H9 (cell line): ENCODE measurements around the gene CCM2. TPM values are rescaled to one million over a fixed set of nuclear protein-coding genes. Genes with fewer than 3 reads are reported as not detected.

Source experiments
- DNase-seq: peaks from one replicate; pipeline ENCODE4 v3.0.0-alpha.2; 2017
- H2AFZ ChIP-seq: one replicate; pipeline ENCODE4 v1.6.1; 2013; ENCODE audit warnings: mild to moderate bottlenecking, low read length, control low read depth, moderate library complexity
- H2AK5ac ChIP-seq: 2 replicates; pipeline ENCODE4 v1.6.1; 2013; ENCODE audit warnings: low read length, control low read depth, mixed read lengths; ENCODE audit not compliant: insufficient read length
- H2BK120ac ChIP-seq: one replicate; pipeline ENCODE4 v1.6.1; 2013; ENCODE audit warnings: low read depth, mild to moderate bottlenecking, low read length, control low read depth, inconsistent platforms; ENCODE audit not compliant: poor library complexity, severe bottlenecking
- H2BK12ac ChIP-seq: 2 replicates; pipeline ENCODE4 v1.6.1; 2013; ENCODE audit warnings: low read length, control low read depth, mixed read lengths, low read depth; ENCODE audit not compliant: insufficient read length
- H2BK15ac ChIP-seq: 2 replicates; pipeline ENCODE4 v1.6.1; 2013; ENCODE audit warnings: low read depth, low read length, control low read depth
- H2BK20ac ChIP-seq: one replicate; pipeline ENCODE4 v1.6.1; 2013; ENCODE audit warnings: low read depth, mild to moderate bottlenecking, low read length, control low read depth, inconsistent platforms; ENCODE audit not compliant: poor library complexity, severe bottlenecking
- H2BK5ac ChIP-seq: 2 replicates; pipeline ENCODE4 v1.6.1; 2013; ENCODE audit warnings: low read length, control low read depth, mixed read lengths; ENCODE audit not compliant: insufficient read length
- H3K14ac ChIP-seq: 2 replicates; pipeline ENCODE4 v1.6.1; 2013; ENCODE audit warnings: low read length, control low read depth; ENCODE audit not compliant: insufficient read depth
- H3K18ac ChIP-seq: 2 replicates; pipeline ENCODE4 v1.6.1; 2013; ENCODE audit warnings: low read depth, mild to moderate bottlenecking, mixed read lengths, low read length, control low read depth; ENCODE audit not compliant: insufficient read length
- H3K23ac ChIP-seq: 2 replicates; pipeline ENCODE4 v1.6.1; 2013; ENCODE audit warnings: low read length, control low read depth, mixed read lengths, low read depth; ENCODE audit not compliant: insufficient read length
- H3K23me2 ChIP-seq: 2 replicates; pipeline ENCODE4 v1.6.1; 2013; ENCODE audit warnings: low read depth, mild to moderate bottlenecking, mixed read lengths, low read length, control low read depth; ENCODE audit not compliant: insufficient read length, poor library complexity, severe bottlenecking
- H3K27ac ChIP-seq: 2 replicates; pipeline ENCODE4 v1.5.1; 2013; ENCODE audit warnings: low read length, control low read depth, mixed read lengths, low read depth; ENCODE audit not compliant: insufficient read length
- H3K27me3 ChIP-seq: 2 replicates; pipeline ENCODE4 v1.6.1; 2013; ENCODE audit warnings: low read length, control low read depth, inconsistent platforms; ENCODE audit not compliant: insufficient read depth
- H3K4ac ChIP-seq: 2 replicates; pipeline ENCODE4 v1.6.1; 2013; ENCODE audit warnings: low read depth, mild to moderate bottlenecking, control low read depth, inconsistent platforms, low read length, moderate library complexity
- H3K4me1 ChIP-seq: 2 replicates; pipeline ENCODE4 v1.6.1; 2013; ENCODE audit warnings: low read length, control low read depth, inconsistent platforms; ENCODE audit not compliant: insufficient read depth
- H3K4me2 ChIP-seq: 2 replicates; pipeline ENCODE4 v1.6.1; 2013; ENCODE audit warnings: low read length, control low read depth, mixed read lengths; ENCODE audit not compliant: insufficient read length, insufficient read depth
- H3K56ac ChIP-seq: 2 replicates; pipeline ENCODE4 v1.6.1; 2013; ENCODE audit warnings: low read depth, mild to moderate bottlenecking, mixed read lengths, low read length, control low read depth; ENCODE audit not compliant: insufficient read length
- H3K79me1 ChIP-seq: 2 replicates; pipeline ENCODE4 v1.6.1; 2013; ENCODE audit warnings: low read depth, mild to moderate bottlenecking, moderate library complexity, low read length, control low read depth, inconsistent platforms; ENCODE audit not compliant: insufficient read depth, poor library complexity, severe bottlenecking
- H3K79me2 ChIP-seq: 2 replicates; pipeline ENCODE4 v1.6.1; 2013; ENCODE audit warnings: low read length, control low read depth, inconsistent platforms; ENCODE audit not compliant: insufficient read depth
- H3K9ac ChIP-seq: 2 replicates; pipeline ENCODE4 v1.6.1; 2013; ENCODE audit warnings: low read length, control low read depth, mixed read lengths; ENCODE audit not compliant: insufficient read length; ENCODE audit errors: extremely low read depth
- H3K9me3 ChIP-seq: one replicate; pipeline ENCODE4 v1.6.1; 2013; ENCODE audit warnings: low read depth, low read length, inconsistent platforms; ENCODE audit not compliant: control insufficient read depth
- H3T11ph ChIP-seq: one replicate; pipeline ENCODE4 v1.6.1; 2013; ENCODE audit warnings: mild to moderate bottlenecking, low read length, control low read depth, inconsistent platforms
- H4K20me1 ChIP-seq: one replicate; pipeline ENCODE4 v1.6.1; 2013; ENCODE audit not compliant: control insufficient read depth, insufficient read length, insufficient read depth
- H4K5ac ChIP-seq: 2 replicates; pipeline ENCODE4 v1.6.1; 2013; ENCODE audit warnings: low read depth, mild to moderate bottlenecking, mixed read lengths, low read length, control low read depth; ENCODE audit not compliant: insufficient read length
- H4K8ac ChIP-seq: replicated peaks from 2 replicates; pipeline ENCODE4 v1.6.1; 2013; ENCODE audit warnings: low read length, control low read depth, mixed read lengths, low read depth; ENCODE audit not compliant: insufficient read length
- H4K91ac ChIP-seq: 2 replicates; pipeline ENCODE4 v1.6.1; 2013; ENCODE audit warnings: low read depth, mild to moderate bottlenecking, moderate library complexity, mixed read lengths, low read length, control low read depth; ENCODE audit not compliant: insufficient read length
- H3K27ac Mint-ChIP-seq, 3 experiments: 2 replicates in 2 of 3; 3 replicates in 1 of 3; pipeline ENCODE4 v1.8.0; 2020 to 2021; ENCODE audit warnings: mixed read lengths in 3 of 3, mild to moderate bottlenecking in 1 of 3, moderate library complexity in 1 of 3
- H3K27me3 Mint-ChIP-seq: 2 replicates; pipeline ENCODE4 v1.8.0; 2021; ENCODE audit warnings: low read depth, mild to moderate bottlenecking, moderate library complexity, mixed read lengths
- H3K36me3 Mint-ChIP-seq, 3 experiments: 2 replicates in 2 of 3; 3 replicates in 1 of 3; pipeline ENCODE4 v1.8.0; 2020 to 2021; ENCODE audit warnings: low read depth in 3 of 3, mixed read lengths in 3 of 3; ENCODE audit not compliant: insufficient read depth in 1 of 3
- H3K4me1 Mint-ChIP-seq, 2 experiments: 2 replicates each; pipeline ENCODE4 v1.8.0; 2020; ENCODE audit warnings: mixed read lengths in 2 of 2
- H3K4me3 Mint-ChIP-seq, 2 experiments: 2 replicates in 1 of 2; 3 replicates in 1 of 2; pipeline ENCODE4 v1.8.0; 2020 to 2021; ENCODE audit warnings: mild to moderate bottlenecking in 2 of 2, mixed read lengths in 2 of 2, moderate library complexity in 1 of 2
- H3K9me3 Mint-ChIP-seq, 2 experiments: 2 replicates in 1 of 2; 3 replicates in 1 of 2; pipeline ENCODE4 v1.8.0; 2020; ENCODE audit warnings: mild to moderate bottlenecking in 2 of 2, mixed read lengths in 2 of 2, moderate library complexity in 1 of 2
- CTCF ChIP-seq: fragments of 200-600 bp; sonication (generic); conservative IDR thresholded peaks from 3 replicates; pipeline ENCODE4 v1.8.0; 2021; ENCODE audit warnings: antibody characterized with exemption, mild to moderate bottlenecking
- WGBS: extraction: QIAGEN DNeasy Blood & Tissue Kit; methylation state at CpG from one replicate; pipeline ENCODE4 v1.1.7; 2013; ENCODE audit warnings: missing lambda C conversion rate, low lambda C conversion rate, mixed read lengths; ENCODE audit not compliant: insufficient read length; ENCODE audit errors: extremely low coverage; 5-methylcytosine and 5-hydroxymethylcytosine counted together
- total RNA-seq: library from RNA; stranded (reverse); gene quantifications from 2 replicates; pipeline ENCODE4 v1.2.1, GENCODE V29; 2021

CCM2 gene
- total RNA-seq, 1 experiment from 2014 or later, result 30.4 TPM

GRCh38 chr7:45084901-45085618 lies 85.1 kb downstream of the CCM2 start:
- H3K79me2 ChIP-seq, result no peaks in the 10 kb centered on the region
- no peak overlapping the region for H3K56ac ChIP-seq
- no peak overlapping the region for H3K18ac ChIP-seq
- no peaks in the 10 kb centered on the region for H3K4me1 ChIP-seq
- no peak overlapping the region for H3K23ac ChIP-seq
- H3K9ac ChIP-seq, result no peak overlapping the region
- H4K20me1 ChIP-seq, result no peaks in the 10 kb centered on the region
- no peak overlapping the region for H3K4ac ChIP-seq
- H2BK20ac ChIP-seq, result no peak overlapping the region
- H3K27ac ChIP-seq, result no peak overlapping the region
- no peaks in the 10 kb centered on the region for H3K4me1 Mint-ChIP-seq
- H3K23me2 ChIP-seq, result no peaks in the 10 kb centered on the region
- H3K4me3 Mint-ChIP-seq, result no peak overlapping the region
- WGBS, result no CpG with 5 or more reads among the region's 24 CpGs
- H2BK120ac ChIP-seq, result no peak overlapping the region
- no peak overlapping the region for H4K8ac ChIP-seq
- no peak for DNase-seq
- peaks cover 24% of the 10 kb centered on the region for H3K27me3 Mint-ChIP-seq
- H3T11ph ChIP-seq, result no peak overlapping the region
- no peak overlapping the region for H4K91ac ChIP-seq
- no peak overlapping the region for H2BK15ac ChIP-seq
- no peak overlapping the region for H3K14ac ChIP-seq
- no peaks in the 10 kb centered on the region for H3K36me3 Mint-ChIP-seq
- H2AFZ ChIP-seq, result no peak overlapping the region
- no peaks in the 10 kb centered on the region for H3K9me3 ChIP-seq
- no peak overlapping the region for H4K5ac ChIP-seq
- no peaks in the 10 kb centered on the region for H3K79me1 ChIP-seq
- no peak overlapping the region for H3K4me2 ChIP-seq
- no peak for TF ChIP-seq CTCF
- no peak overlapping the region for H3K27ac Mint-ChIP-seq
- no peak overlapping the region for H2AK5ac ChIP-seq
- no peak overlapping the region for H2BK5ac ChIP-seq
- no peaks in the 10 kb centered on the region; a peak in 2 of 5 replicates for H3K9me3 Mint-ChIP-seq
- no peak overlapping the region for H2BK12ac ChIP-seq
- H3K27me3 ChIP-seq, result no peaks in the 10 kb centered on the region
